Neuronal stem cell (in vitro differentiated cells): ENCODE results near the gene RBM25.

ENCODE experiments used
- DNase-seq: peaks from one replicate; pipeline ENCODE4 v3.0.0-alpha.2; 2013; ENCODE audit warnings: low spot score
- H2AFZ ChIP-seq: one replicate; pipeline ENCODE4 v1.6.1; 2013; ENCODE audit warnings: mild to moderate bottlenecking, low read length, inconsistent platforms
- H2AK5ac ChIP-seq: 2 replicates; pipeline ENCODE4 v1.6.1; 2013; ENCODE audit warnings: low read depth, mild to moderate bottlenecking, inconsistent platforms, low read length, moderate library complexity, mixed read lengths
- H2BK120ac ChIP-seq: 2 replicates; pipeline ENCODE4 v1.6.1; 2013; ENCODE audit warnings: low read depth, mild to moderate bottlenecking, inconsistent platforms, low read length, moderate library complexity, mixed read lengths
- H2BK12ac ChIP-seq: one replicate; pipeline ENCODE4 v1.6.1; 2013; ENCODE audit warnings: low read length, inconsistent platforms
- H2BK15ac ChIP-seq: 2 replicates; pipeline ENCODE4 v1.6.1; 2013; ENCODE audit warnings: mild to moderate bottlenecking, low read length, inconsistent platforms, mixed read lengths
- H2BK5ac ChIP-seq: one replicate; pipeline ENCODE4 v1.6.1; 2013; ENCODE audit warnings: inconsistent platforms, mild to moderate bottlenecking, low read length, moderate library complexity
- H3K14ac ChIP-seq: one replicate; pipeline ENCODE4 v1.6.1; 2013; ENCODE audit warnings: low read length, inconsistent platforms
- H3K18ac ChIP-seq: 2 replicates; pipeline ENCODE4 v1.6.1; 2013; ENCODE audit warnings: low read length, inconsistent platforms
- H3K23ac ChIP-seq: 2 replicates; pipeline ENCODE4 v1.6.1; 2013; ENCODE audit warnings: low read depth, mild to moderate bottlenecking, mixed read lengths, low read length, inconsistent platforms; ENCODE audit not compliant: poor library complexity
- H3K27ac ChIP-seq: replicated peaks from 3 replicates; pipeline ENCODE4 v1.5.1; 2013; ENCODE audit warnings: low read length, inconsistent platforms
- H3K27me3 ChIP-seq, 3 experiments: 2 replicates each; pipeline ENCODE4 v1.6.1; 2013; ENCODE audit warnings: low read length in 3 of 3, mild to moderate bottlenecking in 2 of 3, inconsistent platforms in 1 of 3, low read depth in 1 of 3, mixed read lengths in 1 of 3, moderate library complexity in 1 of 3; ENCODE audit not compliant: control insufficient read depth in 3 of 3, insufficient read depth in 3 of 3
- H3K36me3 ChIP-seq, 2 donors: replicated peaks in 1 of 2; 2 replicates each; pipeline ENCODE4 v1.6.1; 2013; ENCODE audit warnings: low read length in 2 of 2; ENCODE audit not compliant: control insufficient read depth in 2 of 2, insufficient read depth in 2 of 2
- H3K4ac ChIP-seq: 2 replicates; pipeline ENCODE4 v1.6.1; 2013; ENCODE audit warnings: inconsistent platforms, mild to moderate bottlenecking, low read length, moderate library complexity
- H3K4me1 ChIP-seq, 2 donors: 1 replicate in 1 of 2; 2 replicates in 1 of 2; pipeline ENCODE4 v1.6.1; 2013; ENCODE audit warnings: low read length in 2 of 2, low read depth in 1 of 2; ENCODE audit not compliant: control insufficient read depth in 2 of 2, insufficient read depth in 1 of 2
- H3K4me2 ChIP-seq: one replicate; pipeline ENCODE4 v1.6.1; 2013; ENCODE audit warnings: mild to moderate bottlenecking, low read length, inconsistent platforms; ENCODE audit not compliant: insufficient read depth, poor library complexity, severe bottlenecking
- H3K4me3 ChIP-seq, 2 donors: 2 replicates each; pipeline ENCODE4 v1.5.1; 2013; ENCODE audit warnings: low read length in 2 of 2, mild to moderate bottlenecking in 2 of 2, inconsistent platforms in 1 of 2, moderate library complexity in 1 of 2
- H3K79me1 ChIP-seq: one replicate; pipeline ENCODE4 v1.6.1; 2013; ENCODE audit warnings: low read depth, mild to moderate bottlenecking, inconsistent platforms, low read length, moderate library complexity
- H3K9ac ChIP-seq: one replicate; pipeline ENCODE4 v1.6.1; 2013; ENCODE audit warnings: mild to moderate bottlenecking, low read depth, low read length, inconsistent platforms; ENCODE audit not compliant: poor library complexity
- H3K9me3 ChIP-seq, 2 donors: replicated peaks in 1 of 2; 2 replicates each; pipeline versions ENCODE3 to v1.6.1; 2013; ENCODE audit warnings: low read length in 2 of 2, mild to moderate bottlenecking in 2 of 2, inconsistent platforms in 1 of 2, low read depth in 1 of 2, mixed read lengths in 1 of 2, moderate library complexity in 1 of 2; ENCODE audit not compliant: control insufficient read depth in 2 of 2, insufficient read depth in 1 of 2
- H4K8ac ChIP-seq: one replicate; pipeline ENCODE4 v1.6.1; 2013; ENCODE audit warnings: low read depth, mild to moderate bottlenecking, inconsistent platforms, low read length, moderate library complexity
- H4K91ac ChIP-seq: one replicate; pipeline ENCODE4 v1.6.1; 2013; ENCODE audit warnings: low read length, low read depth, mild to moderate bottlenecking, inconsistent platforms; ENCODE audit not compliant: poor library complexity
- WGBS, 2 donors: extraction: QIAGEN DNeasy Blood & Tissue Kit; methylation state at CpG; one replicate each; pipeline ENCODE4 v1.1.7; 2013; ENCODE audit warnings: missing lambda C conversion rate in 2 of 2, mixed read lengths in 1 of 2; ENCODE audit not compliant: insufficient read length in 2 of 2, insufficient replicate concordance in 1 of 2; ENCODE audit errors: extremely low coverage in 2 of 2; 5-methylcytosine and 5-hydroxymethylcytosine counted together

The RBM25 gene

DNA sequence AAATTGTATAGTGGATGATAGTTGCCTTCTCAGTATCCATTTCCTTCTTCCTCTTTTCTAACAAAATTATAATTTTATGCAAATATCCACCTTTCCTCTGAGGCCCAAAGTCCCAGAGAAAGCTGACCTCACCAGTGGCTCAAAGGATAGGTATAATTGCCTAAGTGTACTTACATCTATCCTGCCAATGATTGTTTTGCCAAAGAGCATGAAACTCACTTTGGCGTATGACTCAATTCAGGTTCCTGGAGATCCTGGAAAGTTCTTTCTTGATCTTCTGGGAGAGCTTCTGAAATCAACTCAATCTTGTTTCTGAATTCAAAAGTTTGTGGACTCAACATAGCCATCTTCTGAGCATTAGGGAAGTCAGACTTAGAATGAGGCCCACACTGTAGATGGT lies 10.5 kb upstream of the RBM25 start:
- WGBS, 2 donors = no CpG with 5 or more reads among the region's 1 CpG
- Histone ChIP-seq H3K79me1 (no peaks in the 10 kb centered on the region), H2BK120ac (no peak overlapping the region)

DNA sequence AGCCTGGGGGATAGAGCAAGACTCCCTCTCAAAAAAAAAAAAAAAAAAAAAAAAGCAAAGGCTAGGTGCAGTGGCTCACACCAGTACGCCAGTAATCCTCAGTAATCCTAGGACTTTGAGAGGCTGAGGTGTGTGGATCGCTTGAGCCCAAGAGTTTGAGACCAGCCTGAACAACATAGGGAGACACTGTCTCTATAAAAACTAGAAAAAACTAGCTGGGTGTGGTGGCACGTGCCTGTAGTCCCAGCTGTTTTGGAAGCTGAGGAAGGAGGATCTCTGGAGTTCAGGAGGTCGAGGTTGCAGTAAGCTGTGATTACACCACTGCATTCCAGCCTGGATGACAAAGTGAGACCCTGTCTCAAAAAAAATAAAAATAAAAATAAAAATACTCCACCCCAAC lies 8.9 kb upstream of the RBM25 start:
- Histone ChIP-seq H2BK5ac (no peak overlapping the region), H2BK120ac (no peak overlapping the region), H3K4me3 (no peak overlapping the region), H3K9ac (no peak overlapping the region), H2BK15ac (no peak overlapping the region), H3K14ac (no peak overlapping the region), H3K23ac (no peak overlapping the region), H3K36me3 (no peaks in the 10 kb centered on the region), H2BK12ac (no peak overlapping the region), H4K8ac (no peak overlapping the region), H3K27ac (no peak overlapping the region), H3K79me1 (no peaks in the 10 kb centered on the region), H3K4me2 (no peak overlapping the region), H3K4me1 (no peaks in the 10 kb centered on the region), H3K4ac (no peak overlapping the region), H3K27me3 (no peaks in the 10 kb centered on the region), H2AK5ac (no peak overlapping the region), H4K91ac (no peak overlapping the region), H2AFZ (peak overlapping the region; percentile 59), H3K18ac (no peak overlapping the region), H3K9me3 (no peaks in the 10 kb centered on the region)
- WGBS, 2 donors = no CpG with 5 or more reads among the region's 4 CpGs
- no peak for DNase-seq

More for the DNA sequence above, 10.5 kb upstream of the RBM25 start:
- Histone ChIP-seq H3K9ac (no peak overlapping the region), H4K8ac (no peak overlapping the region), H3K27me3 (no peaks in the 10 kb centered on the region), H3K9me3 (no peaks in the 10 kb centered on the region), H3K27ac (no peak overlapping the region), H3K4ac (no peak overlapping the region), H3K36me3 (no peaks in the 10 kb centered on the region), H4K91ac (no peak overlapping the region), H3K23ac (no peak overlapping the region), H3K4me3 (no peak overlapping the region), H2BK15ac (no peak overlapping the region), H2AK5ac (no peak overlapping the region), H3K4me2 (no peak overlapping the region), H3K14ac (no peak overlapping the region), H3K4me1 (no peaks in the 10 kb centered on the region), H3K18ac (no peak overlapping the region), H2BK5ac (no peak overlapping the region), H2AFZ (no peak overlapping the region), H2BK12ac (no peak overlapping the region)
- no peak for DNase-seq

DNA sequence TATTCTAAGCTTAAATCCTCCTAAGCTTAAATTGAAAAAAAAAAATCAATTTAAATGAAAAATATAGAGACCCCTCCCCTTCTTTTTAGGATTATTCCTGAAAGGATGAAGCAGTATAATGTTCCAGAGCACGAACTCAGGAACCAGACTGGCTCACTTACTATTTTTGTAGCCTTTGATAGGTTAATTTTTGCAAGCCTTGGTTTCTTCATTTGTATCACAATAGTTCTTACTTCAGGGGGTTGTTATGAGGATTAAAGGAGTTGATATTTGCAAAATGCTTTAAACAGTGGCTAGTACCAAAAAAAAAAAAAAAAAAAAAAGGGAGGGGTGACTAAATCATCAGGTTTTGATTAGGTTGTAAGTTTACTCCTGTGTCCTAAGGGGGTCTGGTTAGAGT lies 3.1 kb upstream of the RBM25 start:
- H3K4ac ChIP-seq = no peak overlapping the region
- H3K4me3 ChIP-seq = no peak overlapping the region
- H3K4me2 ChIP-seq = no peak overlapping the region
- no peak overlapping the region for H2BK120ac ChIP-seq
- no peaks in the 10 kb centered on the region for H3K9me3 ChIP-seq
- no peak overlapping the region for H3K14ac ChIP-seq
- no peak overlapping the region for H3K18ac ChIP-seq
- H3K27me3 ChIP-seq = no peaks in the 10 kb centered on the region
- peaks cover 0 to 6% of the 10 kb centered on the region in 2 donors for H3K36me3 ChIP-seq
- whole genome bisulfite sequencing, 2 donors = no CpG with 5 or more reads among the region's 1 CpG
- H2BK15ac ChIP-seq = no peak overlapping the region
- DNase-seq = no peak
- H4K91ac ChIP-seq = no peak overlapping the region
- H2BK12ac ChIP-seq = no peak overlapping the region
- no peak overlapping the region for H3K9ac ChIP-seq
- H2AFZ ChIP-seq = no peak overlapping the region
- H3K27ac ChIP-seq = no peak overlapping the region
- H3K23ac ChIP-seq = no peak overlapping the region
- H3K79me1 ChIP-seq = peaks cover 3% of the 10 kb centered on the region
- H4K8ac ChIP-seq = no peak overlapping the region
- no peak overlapping the region for H2BK5ac ChIP-seq
- H2AK5ac ChIP-seq = no peak overlapping the region
- H3K4me1 ChIP-seq = no peaks in the 10 kb centered on the region

DNA sequence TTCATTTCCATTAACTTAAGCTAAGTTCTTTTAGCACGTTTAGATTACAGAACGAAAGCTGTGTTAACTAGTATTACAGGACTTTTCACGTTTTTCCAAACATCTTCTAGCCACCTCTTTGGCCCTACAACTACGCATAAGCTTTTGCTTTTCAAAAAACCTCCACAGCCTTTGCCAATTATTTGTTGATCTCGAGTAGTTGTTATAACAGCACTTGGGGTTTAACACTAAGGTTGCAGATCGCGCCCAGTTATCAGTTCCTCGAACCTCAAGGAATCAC lies 450 bp upstream of the RBM25 start:
- H2BK120ac ChIP-seq = no peak overlapping the region
- H3K4me1 ChIP-seq = no peaks in the 10 kb centered on the region
- H3K36me3 ChIP-seq = peaks cover 0 to 32% of the 10 kb centered on the region in 2 donors
- H3K4me2 ChIP-seq = peak overlapping the region; percentile 59
- no peak overlapping the region for H3K4ac ChIP-seq
- peaks cover 3% of the 10 kb centered on the region for H3K79me1 ChIP-seq
- no peak overlapping the region for H3K14ac ChIP-seq
- no peaks in the 10 kb centered on the region for H3K27me3 ChIP-seq
- peak overlapping the region; percentile 72 for H2AFZ ChIP-seq
- H3K27ac ChIP-seq = peak overlapping the region; percentile 72
- no CpG with 5 or more reads among the region's 8 CpGs for WGBS, 2 donors
- no peak overlapping the region for H2BK15ac ChIP-seq
- H2BK5ac ChIP-seq = no peak overlapping the region
- DNase-seq = no peak
- no peak overlapping the region for H4K91ac ChIP-seq
- no peak overlapping the region for H4K8ac ChIP-seq
- H3K18ac ChIP-seq = peak overlapping the region; percentile 35
- H3K9ac ChIP-seq = no peak overlapping the region
- H3K9me3 ChIP-seq = no peaks in the 10 kb centered on the region
- H2BK12ac ChIP-seq = no peak overlapping the region
- H2AK5ac ChIP-seq = no peak overlapping the region
- no peak overlapping the region for H3K23ac ChIP-seq
- peak overlapping the region; percentile 84 to 89 for H3K4me3 ChIP-seq
